Measurements from ENCODE around the gene ID4. TPM values are rescaled to one million over a fixed set of nuclear protein-coding genes. Genes with fewer than 3 reads are reported as not detected.

The ID4 gene
- polyA plus RNA-seq, 1 experiment, result 2.2 TPM

GRCh38 chr6:19855536-19855935 is 18.4 kb downstream of the ID4 start:
- no peak overlapping the region for H3K4me3 ChIP-seq (ENCODE audit: low read depth, low read length)
- no peak for DNase-seq (ENCODE audit: low read depth)
- no peaks in the 10 kb centered on the region for H3K36me3 ChIP-seq (ENCODE audit: control insufficient read depth, insufficient read depth, low read length)
- no peak for TF ChIP-seq CTCF (IDR thresholded peaks at IDR 0.05; ENCODE audit: insufficient read depth, low read depth, low read length)
- peaks cover 3% of the 10 kb centered on the region; the same call in 1 of the 2 replicates for H3K27me3 ChIP-seq (ENCODE audit: control insufficient read depth, insufficient read depth, low read length)
- ChIA-PET CTCF (no interaction called here), POLR2A (interaction anchor here (0.6 kb wide), 1 partner anchor 15 kb away, joined by 3 read pairs; no protein-coding TSS in a partner anchor)

GRCh38 chr6:19857139-19857538 is 20.0 kb downstream of the ID4 start:
- Histone ChIP-seq H3K36me3 (ENCODE audit: control insufficient read depth, insufficient read depth, low read length) (no peaks in the 10 kb centered on the region), H3K27me3 (ENCODE audit: control insufficient read depth, insufficient read depth, low read length) (peaks cover 3% of the 10 kb centered on the region; the same call in 1 of the 2 replicates), H3K4me3 (ENCODE audit: low read depth, low read length) (no peak overlapping the region)
- POLR2A ChIA-PET, result no interaction called here
- TF ChIP-seq CTCF (IDR thresholded peaks at IDR 0.05; ENCODE audit: insufficient read depth, low read depth, low read length), result no peak
- CTCF ChIA-PET, result interaction anchor here (0.6 kb wide), 1 partner anchor 18 kb away, joined by 3 read pairs; no protein-coding TSS in a partner anchor
- DNase-seq (ENCODE audit: low read depth), result no peak

- TF ChIP-seq CTCF (IDR thresholded peaks at IDR 0.05; ENCODE audit: insufficient read depth, low read depth, low read length), result no peak
- no peak for DNase-seq (ENCODE audit: low read depth)
- Histone ChIP-seq H3K36me3 (ENCODE audit: control insufficient read depth, insufficient read depth, low read length) (no peaks in the 10 kb centered on the region), H3K27me3 (ENCODE audit: control insufficient read depth, insufficient read depth, low read length) (peaks cover 3% of the 10 kb centered on the region; the same call in 1 of the 2 replicates), H3K4me3 (ENCODE audit: low read depth, low read length) (no peak overlapping the region)
- POLR2A ChIA-PET, result no interaction called here
- CTCF ChIA-PET, result no interaction called here
Measured at GRCh38 chr6:19857703-19858102, 20.5 kb downstream of the ID4 start.

- TF ChIP-seq CTCF (IDR thresholded peaks at IDR 0.05; ENCODE audit: insufficient read depth, low read depth, low read length), result no peak
- DNase-seq (ENCODE audit: low read depth), result no peak
- Histone ChIP-seq H3K27me3 (ENCODE audit: control insufficient read depth, insufficient read depth, low read length) (peaks cover 4% of the 10 kb centered on the region; the same call in 1 of the 2 replicates), H3K36me3 (ENCODE audit: control insufficient read depth, insufficient read depth, low read length) (no peaks in the 10 kb centered on the region), H3K4me3 (ENCODE audit: low read depth, low read length) (no peak overlapping the region)
- CTCF ChIA-PET, result interaction anchor here (2.5 kb wide), 1 partner anchor 9 kb away, joined by 15 read pairs; no protein-coding TSS in a partner anchor
- POLR2A ChIA-PET, result no interaction called here
Measured at GRCh38 chr6:19860235-19860877, 23.2 kb downstream of the ID4 start.

- ChIA-PET POLR2A (no interaction called here), CTCF (interaction anchor here (2.1 kb wide), 1 partner anchor 13 kb away, joined by 7 read pairs; no protein-coding TSS in a partner anchor)
- no peak overlapping the region for H3K4me3 ChIP-seq (ENCODE audit: low read depth, low read length)
- H3K27me3 ChIP-seq (ENCODE audit: control insufficient read depth, insufficient read depth, low read length), result peaks cover 13% of the 10 kb centered on the region
- no peaks in the 10 kb centered on the region for H3K36me3 ChIP-seq (ENCODE audit: control insufficient read depth, insufficient read depth, low read length)
- DNase-seq (ENCODE audit: low read depth), result no peak
- no peak for TF ChIP-seq CTCF (IDR thresholded peaks at IDR 0.05; ENCODE audit: insufficient read depth, low read depth, low read length)
Measured at GRCh38 chr6:19864285-19864684, 27.1 kb downstream of the ID4 start.
